WTC11 (cell line): ENCODE measurements around the gene NKX2-4. TPM values are rescaled to one million over a fixed set of nuclear protein-coding genes. Genes with fewer than 3 reads are reported as not detected.

Source experiments
- ATAC-seq: fragments of 200-7000 bp; cut with Tn5 transposase; 2 replicates; pipeline ENCODE4 v1.10.0; 2021; ENCODE audit warnings: mild to moderate bottlenecking, moderate library complexity
- CTCF ChIA-PET: fragments of 300-600 bp; sonication (Branson Sonifier 250); formaldehyde crosslinking; loops from one replicate; lab custom pipeline; 2021; ENCODE audit warnings: antibody characterized with exemption; lab: Charles Lee
- POLR2A ChIA-PET: fragments of 350-600 bp; sonication (Branson Sonifier 250); formaldehyde crosslinking; loops from one replicate; lab custom pipeline; 2021; ENCODE audit warnings: antibody characterized with exemption; lab: Charles Lee
- DNase-seq: peaks from one replicate; pipeline ENCODE4 v3.0.0; 2021; ENCODE audit warnings: low spot score
- H3K27ac Mint-ChIP-seq: 2 replicates; pipeline ENCODE4 v1.8.0; 2021; ENCODE audit warnings: mixed read lengths
- H3K27me3 Mint-ChIP-seq: 2 replicates; pipeline ENCODE4 v1.8.0; 2021; ENCODE audit warnings: low read depth, mild to moderate bottlenecking, moderate library complexity, mixed read lengths
- H3K36me3 Mint-ChIP-seq: 2 replicates; pipeline ENCODE4 v1.8.0; 2021; ENCODE audit warnings: mixed read lengths
- H3K4me1 Mint-ChIP-seq: 2 replicates; pipeline ENCODE4 v1.8.0; 2022; ENCODE audit warnings: mixed read lengths
- H3K4me3 Mint-ChIP-seq: 2 replicates; pipeline ENCODE4 v1.8.0; 2021; ENCODE audit warnings: mild to moderate bottlenecking, moderate library complexity, mixed read lengths
- H3K9me3 Mint-ChIP-seq: 2 replicates; pipeline ENCODE4 v1.8.0; 2021; ENCODE audit warnings: mixed read lengths
- ATF1 ChIP-seq: sonication (generic); formaldehyde crosslinking; IDR thresholded peaks from 2 replicates; pipeline ENCODE4 v1.8.1; 2023; ENCODE audit warnings: mild to moderate bottlenecking, moderate library complexity, missing genetic modification reagents
- ELF4 ChIP-seq: sonication (generic); formaldehyde crosslinking; IDR thresholded peaks from 2 replicates; pipeline ENCODE4 v1.8.1; 2022; ENCODE audit warnings: low read depth, mild to moderate bottlenecking, moderate library complexity, missing genetic modification reagents
- ETV6 ChIP-seq: sonication (generic); formaldehyde crosslinking; IDR thresholded peaks from 2 replicates; pipeline ENCODE4 v1.8.1; 2022; ENCODE audit warnings: mild to moderate bottlenecking, missing genetic modification reagents
- FOXK1 ChIP-seq: sonication (generic); formaldehyde crosslinking; IDR thresholded peaks from 2 replicates; pipeline ENCODE4 v1.8.0; 2022; ENCODE audit warnings: mild to moderate bottlenecking, moderate library complexity, missing genetic modification reagents
- HMGA2 ChIP-seq: fragments of 250-450 bp; sonication (Bioruptor Pico); IDR thresholded peaks from 2 replicates; pipeline ENCODE4 v1.4.0; 2021; ENCODE audit warnings: mild to moderate bottlenecking, moderate library complexity
- KAT7 ChIP-seq: sonication (generic); formaldehyde crosslinking; IDR thresholded peaks from 2 replicates; pipeline ENCODE4 v1.8.1; 2023; ENCODE audit warnings: missing genetic modification reagents, mild to moderate bottlenecking, borderline replicate concordance
- MYBL2 ChIP-seq: sonication (generic); formaldehyde crosslinking; IDR thresholded peaks from 2 replicates; pipeline ENCODE4 v1.8.1; 2023; ENCODE audit warnings: mild to moderate bottlenecking, moderate library complexity, missing genetic modification reagents
- NFATC4 ChIP-seq: fragments of 250-450 bp; sonication (Bioruptor Pico); IDR thresholded peaks from 2 replicates; pipeline ENCODE4 v1.9.0; 2021; ENCODE audit warnings: mild to moderate bottlenecking
- NFE2L1 ChIP-seq: sonication (generic); formaldehyde crosslinking; IDR thresholded peaks from 2 replicates; pipeline ENCODE4 v1.8.1; 2023; ENCODE audit warnings: missing genetic modification reagents
- NFYB ChIP-seq: sonication (generic); formaldehyde crosslinking; conservative IDR thresholded peaks from 2 replicates; pipeline ENCODE4 v1.8.0; 2022; ENCODE audit warnings: low read depth, missing genetic modification reagents
- NR1H2 ChIP-seq: sonication (generic); formaldehyde crosslinking; IDR thresholded peaks from 2 replicates; pipeline ENCODE4 v1.9.0; 2021; ENCODE audit warnings: mild to moderate bottlenecking, moderate library complexity, missing genetic modification reagents
- NR3C1 ChIP-seq: sonication (generic); formaldehyde crosslinking; conservative IDR thresholded peaks from 2 replicates; pipeline ENCODE4 v1.8.1; 2023; ENCODE audit warnings: low read depth, mild to moderate bottlenecking, missing genetic modification reagents
- PRRX2 ChIP-seq: fragments of 250-450 bp; sonication (Bioruptor Pico); IDR thresholded peaks from 2 replicates; pipeline ENCODE4 v1.8.0; 2021; ENCODE audit warnings: mild to moderate bottlenecking
- TEAD1 ChIP-seq: sonication (generic); formaldehyde crosslinking; IDR thresholded peaks from 2 replicates; pipeline ENCODE4 v1.8.0; 2022; ENCODE audit warnings: mild to moderate bottlenecking, missing genetic modification reagents
- TEAD4 ChIP-seq: sonication (generic); formaldehyde crosslinking; IDR thresholded peaks from 2 replicates; pipeline ENCODE4 v1.8.0; 2022; ENCODE audit warnings: mild to moderate bottlenecking, missing genetic modification reagents
- ZBTB21 ChIP-seq: sonication (generic); formaldehyde crosslinking; IDR thresholded peaks from 2 replicates; pipeline ENCODE4 v1.8.1; 2023; ENCODE audit warnings: mild to moderate bottlenecking, missing genetic modification reagents, borderline replicate concordance
- ZNF138 ChIP-seq: sonication (generic); formaldehyde crosslinking; conservative IDR thresholded peaks from 2 replicates; pipeline ENCODE4 v1.8.1; 2022; ENCODE audit warnings: mild to moderate bottlenecking, moderate library complexity, missing genetic modification reagents
- ZNF317 ChIP-seq: sonication (generic); formaldehyde crosslinking; IDR thresholded peaks from 2 replicates; pipeline ENCODE4 v1.8.1; 2023; ENCODE audit warnings: low read depth, mild to moderate bottlenecking, moderate library complexity, missing genetic modification reagents, borderline replicate concordance
- ZNF396 ChIP-seq: fragments of 250-450 bp; sonication (Bioruptor Pico); IDR thresholded peaks from 2 replicates; pipeline ENCODE4 v1.8.0; 2021; ENCODE audit warnings: mild to moderate bottlenecking, moderate library complexity, borderline replicate concordance
- ZNF425 ChIP-seq: fragments of 250-450 bp; sonication (Bioruptor Pico); conservative IDR thresholded peaks from 2 replicates; pipeline ENCODE4 v1.9.0; 2021; ENCODE audit warnings: mild to moderate bottlenecking
- total RNA-seq: library from RNA; stranded (reverse); gene quantifications from 3 replicates; pipeline ENCODE4 v1.2.3, GENCODE V29; 2021
- TF ChIP-seq, protein P1 (sequence below): fragments of 250-450 bp; sonication (Bioruptor Pico); IDR thresholded peaks from 2 replicates; pipeline ENCODE4 v1.9.0; 2021; ENCODE audit warnings: mild to moderate bottlenecking
- TF ChIP-seq, protein P2 (sequence below): sonication (generic); formaldehyde crosslinking; IDR thresholded peaks from 2 replicates; pipeline ENCODE4 v1.8.0; 2023; ENCODE audit warnings: missing genetic modification reagents
- TF ChIP-seq, protein P3 (sequence below): sonication (generic); formaldehyde crosslinking; IDR thresholded peaks from 2 replicates; pipeline ENCODE4 v1.8.1; 2023; ENCODE audit warnings: mild to moderate bottlenecking, missing genetic modification reagents, moderate library complexity
- TF ChIP-seq, protein P4 (sequence below): fragments of 250-450 bp; sonication (Bioruptor Pico); IDR thresholded peaks from 2 replicates; pipeline ENCODE4 v1.8.0; 2021; ENCODE audit warnings: mild to moderate bottlenecking

NKX2-4 gene
- total RNA-seq, 1 experiment from 2014 or later = 0.07 TPM

GRCh38 chr20:21381619-21382018 lies 15.7 kb downstream of the NKX2-4 start (continued):
- no peak for TF ChIP-seq ZNF425 (CRISPR knock-in tag)
- TF ChIP-seq ZNF138 = no peak
- TF ChIP-seq PRRX2 (CRISPR knock-in tag) = no peak
- TF ChIP-seq, protein P1, sequence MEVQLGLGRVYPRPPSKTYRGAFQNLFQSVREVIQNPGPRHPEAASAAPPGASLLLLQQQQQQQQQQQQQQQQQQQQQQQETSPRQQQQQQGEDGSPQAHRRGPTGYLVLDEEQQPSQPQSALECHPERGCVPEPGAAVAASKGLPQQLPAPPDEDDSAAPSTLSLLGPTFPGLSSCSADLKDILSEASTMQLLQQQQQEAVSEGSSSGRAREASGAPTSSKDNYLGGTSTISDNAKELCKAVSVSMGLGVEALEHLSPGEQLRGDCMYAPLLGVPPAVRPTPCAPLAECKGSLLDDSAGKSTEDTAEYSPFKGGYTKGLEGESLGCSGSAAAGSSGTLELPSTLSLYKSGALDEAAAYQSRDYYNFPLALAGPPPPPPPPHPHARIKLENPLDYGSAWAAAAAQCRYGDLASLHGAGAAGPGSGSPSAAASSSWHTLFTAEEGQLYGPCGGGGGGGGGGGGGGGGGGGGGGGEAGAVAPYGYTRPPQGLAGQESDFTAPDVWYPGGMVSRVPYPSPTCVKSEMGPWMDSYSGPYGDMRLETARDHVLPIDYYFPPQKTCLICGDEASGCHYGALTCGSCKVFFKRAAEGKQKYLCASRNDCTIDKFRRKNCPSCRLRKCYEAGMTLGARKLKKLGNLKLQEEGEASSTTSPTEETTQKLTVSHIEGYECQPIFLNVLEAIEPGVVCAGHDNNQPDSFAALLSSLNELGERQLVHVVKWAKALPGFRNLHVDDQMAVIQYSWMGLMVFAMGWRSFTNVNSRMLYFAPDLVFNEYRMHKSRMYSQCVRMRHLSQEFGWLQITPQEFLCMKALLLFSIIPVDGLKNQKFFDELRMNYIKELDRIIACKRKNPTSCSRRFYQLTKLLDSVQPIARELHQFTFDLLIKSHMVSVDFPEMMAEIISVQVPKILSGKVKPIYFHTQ (CRISPR knock-in tag) = no peak
- no peak for TF ChIP-seq KAT7 (CRISPR knock-in tag)
- TF ChIP-seq ZNF317 (CRISPR knock-in tag) = no peak

DNA sequence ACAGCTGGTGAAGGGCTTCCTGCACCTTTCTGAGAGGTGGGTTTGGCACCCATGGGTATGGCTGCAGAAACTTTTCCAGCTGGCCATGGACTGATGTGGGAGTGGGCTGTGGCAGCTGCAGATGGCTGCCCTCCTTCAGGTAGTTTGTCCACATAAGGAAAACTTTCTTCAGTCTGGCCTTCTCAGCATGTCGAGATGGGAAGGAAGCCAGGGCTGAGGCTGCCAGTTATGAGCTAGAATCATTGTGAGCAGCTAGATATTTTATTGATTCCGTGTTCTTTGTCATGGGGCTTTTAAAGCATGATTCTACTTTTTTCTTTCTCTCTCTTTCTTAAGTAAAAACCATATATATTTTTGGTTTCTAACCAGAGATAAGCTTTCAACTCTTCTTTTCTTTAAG lies 16.6 kb downstream of the NKX2-4 start:
- no peak for TF ChIP-seq ATF1 (CRISPR knock-in tag)
- TF ChIP-seq ETV6 (CRISPR knock-in tag) = no peak
- TF ChIP-seq TEAD4 = no peak
- Mint-ChIP-seq H3K27ac (peak overlapping the region; percentile 51; the same call in 1 of the 2 replicates), H3K9me3 (no peaks in the 10 kb centered on the region), H3K4me3 (no peak overlapping the region), H3K27me3 (no peaks in the 10 kb centered on the region), H3K4me1 (peaks cover 15% of the 10 kb centered on the region), H3K36me3 (peaks cover 18% of the 10 kb centered on the region; the same call in 1 of the 2 replicates)
- DNase-seq (no peak), ATAC-seq (no peak)
- ChIA-PET POLR2A (no interaction called here), CTCF (interaction anchor here (0.6 kb wide), 1 partner anchor 543 kb away, joined by 3 read pairs; no protein-coding TSS in a partner anchor)

DNA sequence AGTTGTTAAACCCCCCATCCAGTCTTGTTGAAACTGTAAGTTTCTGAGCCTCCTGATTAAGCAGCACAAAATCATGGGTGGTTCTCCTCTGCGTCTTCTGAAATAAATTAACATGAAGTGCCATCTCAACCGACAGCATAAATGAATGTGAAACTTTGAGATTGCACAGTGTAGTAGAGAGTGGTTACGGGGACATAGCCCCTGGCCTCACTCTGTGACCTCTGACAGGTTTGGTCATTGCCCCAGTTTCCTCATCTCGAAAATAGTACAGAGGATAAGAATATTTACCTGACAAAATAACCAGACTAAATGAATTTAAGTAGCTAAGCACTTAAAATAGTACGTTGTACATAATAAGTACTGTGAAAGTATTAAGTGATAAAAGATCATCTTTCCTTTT lies 19.1 kb downstream of the NKX2-4 start:
- no peak overlapping the region for H3K4me3 Mint-ChIP-seq
- DNase-seq (no peak), ATAC-seq (no peak)
- ChIA-PET POLR2A (no interaction called here), CTCF (no interaction called here)
- H3K9me3 Mint-ChIP-seq = no peaks in the 10 kb centered on the region
- H3K27me3 Mint-ChIP-seq = no peaks in the 10 kb centered on the region
- H3K36me3 Mint-ChIP-seq = peaks cover 9% of the 10 kb centered on the region; the same call in 1 of the 2 replicates
- TF ChIP-seq FOXK1 = no peak
- TF ChIP-seq ZNF425 (CRISPR knock-in tag) = no peak
- TF ChIP-seq NFYB (CRISPR knock-in tag) = no peak
- TF ChIP-seq, protein P2, sequence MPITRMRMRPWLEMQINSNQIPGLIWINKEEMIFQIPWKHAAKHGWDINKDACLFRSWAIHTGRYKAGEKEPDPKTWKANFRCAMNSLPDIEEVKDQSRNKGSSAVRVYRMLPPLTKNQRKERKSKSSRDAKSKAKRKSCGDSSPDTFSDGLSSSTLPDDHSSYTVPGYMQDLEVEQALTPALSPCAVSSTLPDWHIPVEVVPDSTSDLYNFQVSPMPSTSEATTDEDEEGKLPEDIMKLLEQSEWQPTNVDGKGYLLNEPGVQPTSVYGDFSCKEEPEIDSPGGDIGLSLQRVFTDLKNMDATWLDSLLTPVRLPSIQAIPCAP (CRISPR knock-in tag) = no peak
- no peak for TF ChIP-seq MYBL2 (CRISPR knock-in tag)
- TF ChIP-seq, protein P3, sequence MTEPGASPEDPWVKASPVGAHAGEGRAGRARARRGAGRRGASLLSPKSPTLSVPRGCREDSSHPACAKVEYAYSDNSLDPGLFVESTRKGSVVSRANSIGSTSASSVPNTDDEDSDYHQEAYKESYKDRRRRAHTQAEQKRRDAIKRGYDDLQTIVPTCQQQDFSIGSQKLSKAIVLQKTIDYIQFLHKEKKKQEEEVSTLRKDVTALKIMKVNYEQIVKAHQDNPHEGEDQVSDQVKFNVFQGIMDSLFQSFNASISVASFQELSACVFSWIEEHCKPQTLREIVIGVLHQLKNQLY (CRISPR knock-in tag) = no peak
- no peak for TF ChIP-seq NR3C1 (CRISPR knock-in tag)
- no peak for TF ChIP-seq ZNF317 (CRISPR knock-in tag)
- TF ChIP-seq, protein P4, sequence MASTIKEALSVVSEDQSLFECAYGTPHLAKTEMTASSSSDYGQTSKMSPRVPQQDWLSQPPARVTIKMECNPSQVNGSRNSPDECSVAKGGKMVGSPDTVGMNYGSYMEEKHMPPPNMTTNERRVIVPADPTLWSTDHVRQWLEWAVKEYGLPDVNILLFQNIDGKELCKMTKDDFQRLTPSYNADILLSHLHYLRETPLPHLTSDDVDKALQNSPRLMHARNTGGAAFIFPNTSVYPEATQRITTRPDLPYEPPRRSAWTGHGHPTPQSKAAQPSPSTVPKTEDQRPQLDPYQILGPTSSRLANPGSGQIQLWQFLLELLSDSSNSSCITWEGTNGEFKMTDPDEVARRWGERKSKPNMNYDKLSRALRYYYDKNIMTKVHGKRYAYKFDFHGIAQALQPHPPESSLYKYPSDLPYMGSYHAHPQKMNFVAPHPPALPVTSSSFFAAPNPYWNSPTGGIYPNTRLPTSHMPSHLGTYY (CRISPR knock-in tag) = no peak
- TF ChIP-seq ELF4 = no peak
- TF ChIP-seq NFE2L1 (CRISPR knock-in tag) = no peak
- TF ChIP-seq HMGA2 (CRISPR knock-in tag) = no peak
- no peak for TF ChIP-seq NR1H2 (CRISPR knock-in tag)
- no peak for TF ChIP-seq TEAD1 (CRISPR knock-in tag)
- no peak for TF ChIP-seq ZBTB21 (CRISPR knock-in tag)
- no peak for TF ChIP-seq NFATC4 (CRISPR knock-in tag)
- TF ChIP-seq ZNF396 = no peak
- H3K4me1 Mint-ChIP-seq = peaks cover 18% of the 10 kb centered on the region
- H3K27ac Mint-ChIP-seq = no peak overlapping the region
